NCI-H2107 treated with DMSO at 0.1 percent for 48 hours (cell line): Measurements from ENCODE around the gene ARHGAP42.
"Not testable (repeated sequence)": the region's sequence is repeated elsewhere in the genome, so short reads cannot be mapped to it uniquely, and the experiment has no call there.

Source experiments
- DNase-seq: peaks from one replicate; lab custom pipeline; 2025; ENCODE audit not compliant: unreplicated experiment; lab: John Stamatoyannopoulos, UW

The ARHGAP42 gene

GRCh38 chr11:100865443-100866065, 178.5 kb downstream of the ARHGAP42 start:
- no peak for DNase-seq

GRCh38 chr11:100866453-100866852, 179.4 kb downstream of the ARHGAP42 start:
- no peak for DNase-seq

- DNase-seq, result no peak
Observed at GRCh38 chr11:100867606-100868005, 180.5 kb downstream of the ARHGAP42 start.

GRCh38 chr11:100869328-100869727, 182.2 kb downstream of the ARHGAP42 start:
- DNase-seq, result no peak

GRCh38 chr11:100870138-100870537, 183.1 kb downstream of the ARHGAP42 start:
- no peak for DNase-seq

GRCh38 chr11:100872951-100873740, 186.1 kb downstream of the ARHGAP42 start:
- no peak for DNase-seq

- DNase-seq, result no peak
Observed at GRCh38 chr11:100874203-100874602, 187.1 kb downstream of the ARHGAP42 start.

- no peak for DNase-seq
Observed at GRCh38 chr11:100875521-100875869, 188.4 kb downstream of the ARHGAP42 start.

GRCh38 chr11:100876815-100877520, 189.9 kb downstream of the ARHGAP42 start:
- DNase-seq, result no peak

GRCh38 chr11:100878474-100878873, 191.4 kb downstream of the ARHGAP42 start:
- DNase-seq, result no peak

- no peak for DNase-seq
Observed at GRCh38 chr11:100882957-100883356, 195.9 kb downstream of the ARHGAP42 start.

- DNase-seq, result no peak
Observed at GRCh38 chr11:100883830-100884229, 196.7 kb downstream of the ARHGAP42 start.

- no peak for DNase-seq
Observed at GRCh38 chr11:100887659-100888058, 200.6 kb downstream of the ARHGAP42 start.

GRCh38 chr11:100888836-100889235, 201.7 kb downstream of the ARHGAP42 start:
- no peak for DNase-seq

- no peak for DNase-seq
Observed at GRCh38 chr11:100889758-100890157, 202.7 kb downstream of the ARHGAP42 start.

GRCh38 chr11:100890789-100891188, 203.7 kb downstream of the ARHGAP42 start:
- no peak for DNase-seq

- DNase-seq, result no peak
Observed at GRCh38 chr11:100892886-100893285, 205.8 kb downstream of the ARHGAP42 start.

- no peak for DNase-seq
Observed at GRCh38 chr11:100895449-100895848, 208.4 kb downstream of the ARHGAP42 start.

GRCh38 chr11:100895976-100896375, 208.9 kb downstream of the ARHGAP42 start:
- not testable (repeated sequence) for DNase-seq

- not testable (repeated sequence) for DNase-seq
Observed at GRCh38 chr11:100901471-100901870, 214.4 kb downstream of the ARHGAP42 start.

- DNase-seq, result no peak
Observed at GRCh38 chr11:100902454-100903141, 215.5 kb downstream of the ARHGAP42 start.
